Activated T-helper 1 cell treated with Interleukin-2 at 50 U/mL for 16 hours (primary cell): ENCODE data around the gene UBA1.

ENCODE experiments used
- DNase-seq: peaks from one replicate; pipeline ENCODE4 v3.0.0-alpha.2; 2020; ENCODE audit warnings: low read depth

UBA1 gene

GRCh38 chrX:47212381-47213293 is 19.0 kb downstream of the UBA1 start:
- no peak for DNase-seq

DNA sequence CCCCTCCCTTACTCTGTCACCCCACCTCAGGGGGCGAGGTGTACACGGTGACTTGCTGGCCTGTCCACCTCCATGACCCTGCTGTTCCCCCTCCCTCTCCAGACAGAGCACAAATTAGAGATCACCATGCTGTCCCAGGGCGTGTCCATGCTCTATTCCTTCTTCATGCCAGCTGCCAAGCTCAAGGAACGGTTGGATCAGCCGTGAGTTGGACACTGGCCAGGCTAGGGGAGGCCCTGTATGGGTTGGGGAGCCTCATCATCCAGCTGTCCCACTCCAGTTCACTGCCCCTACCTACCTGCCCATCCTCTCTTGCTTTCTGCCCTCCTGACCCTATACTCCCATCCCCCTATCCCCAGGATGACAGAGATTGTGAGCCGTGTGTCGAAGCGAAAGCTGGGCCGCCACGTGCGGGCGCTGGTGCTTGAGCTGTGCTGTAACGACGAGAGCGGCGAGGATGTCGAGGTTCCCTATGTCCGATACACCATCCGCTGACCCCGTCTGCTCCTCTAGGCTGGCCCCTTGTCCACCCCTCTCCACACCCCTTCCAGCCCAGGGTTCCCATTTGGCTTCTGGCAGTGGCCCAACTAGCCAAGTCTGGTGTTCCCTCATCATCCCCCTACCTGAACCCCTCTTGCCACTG is 20.9 kb downstream of the UBA1 start:
- DNase-seq = no peak

DNA sequence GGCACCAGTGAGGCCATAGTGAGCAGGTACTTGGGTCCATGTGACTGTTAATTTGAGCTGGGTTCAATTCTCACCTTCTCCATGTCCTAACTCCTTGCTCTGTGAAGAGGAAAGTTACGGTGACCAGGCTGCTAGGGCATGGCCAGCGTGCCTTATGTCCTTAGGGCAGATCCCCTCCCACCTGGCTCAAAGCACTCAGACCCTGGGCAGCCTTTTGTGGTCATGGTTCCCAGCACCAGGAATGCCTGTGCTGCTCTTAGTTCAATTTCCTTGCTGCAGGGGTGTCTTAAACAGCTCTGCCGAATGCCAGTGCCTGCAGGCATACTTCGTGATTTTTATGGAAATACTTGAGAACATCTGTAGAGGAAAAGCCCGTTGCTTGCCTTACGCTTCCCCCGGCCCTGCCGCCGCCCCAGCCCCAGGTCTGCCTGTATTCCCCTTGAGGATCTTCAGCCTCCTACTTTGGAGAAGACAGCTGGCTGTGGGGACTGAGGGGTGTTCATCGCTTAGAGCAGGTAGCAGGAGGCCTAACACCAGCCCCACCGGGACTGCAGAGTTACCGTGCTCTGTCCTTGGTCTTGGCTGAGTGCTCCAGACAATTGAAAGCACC is 21.8 kb downstream of the UBA1 start:
- no peak for DNase-seq

DNA sequence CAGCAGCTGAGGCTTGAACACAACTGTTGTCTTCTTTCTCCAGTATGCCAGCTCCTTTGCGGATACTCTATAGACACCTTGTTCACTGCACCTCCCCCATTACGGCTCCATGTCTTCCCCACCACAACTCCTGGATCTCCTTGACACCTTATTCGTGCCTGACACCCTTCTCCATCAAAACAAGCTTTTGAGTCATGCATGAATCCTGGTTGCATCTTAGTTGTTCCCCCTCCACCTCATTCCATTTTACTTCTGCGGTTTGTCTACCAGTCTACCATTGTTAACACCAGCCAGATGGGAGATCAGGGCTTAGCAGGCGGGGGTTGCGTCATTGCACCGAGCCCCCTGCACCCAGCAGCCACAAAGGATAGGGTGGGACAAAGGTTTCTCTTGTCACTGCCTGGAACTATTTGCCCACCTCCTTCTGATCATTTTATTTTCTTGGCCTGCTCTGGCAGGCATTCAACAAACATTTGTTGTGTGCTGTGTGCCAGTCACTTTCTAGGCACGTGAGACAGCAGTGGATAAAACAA is 22.8 kb downstream of the UBA1 start:
- DNase-seq = no peak

DNA sequence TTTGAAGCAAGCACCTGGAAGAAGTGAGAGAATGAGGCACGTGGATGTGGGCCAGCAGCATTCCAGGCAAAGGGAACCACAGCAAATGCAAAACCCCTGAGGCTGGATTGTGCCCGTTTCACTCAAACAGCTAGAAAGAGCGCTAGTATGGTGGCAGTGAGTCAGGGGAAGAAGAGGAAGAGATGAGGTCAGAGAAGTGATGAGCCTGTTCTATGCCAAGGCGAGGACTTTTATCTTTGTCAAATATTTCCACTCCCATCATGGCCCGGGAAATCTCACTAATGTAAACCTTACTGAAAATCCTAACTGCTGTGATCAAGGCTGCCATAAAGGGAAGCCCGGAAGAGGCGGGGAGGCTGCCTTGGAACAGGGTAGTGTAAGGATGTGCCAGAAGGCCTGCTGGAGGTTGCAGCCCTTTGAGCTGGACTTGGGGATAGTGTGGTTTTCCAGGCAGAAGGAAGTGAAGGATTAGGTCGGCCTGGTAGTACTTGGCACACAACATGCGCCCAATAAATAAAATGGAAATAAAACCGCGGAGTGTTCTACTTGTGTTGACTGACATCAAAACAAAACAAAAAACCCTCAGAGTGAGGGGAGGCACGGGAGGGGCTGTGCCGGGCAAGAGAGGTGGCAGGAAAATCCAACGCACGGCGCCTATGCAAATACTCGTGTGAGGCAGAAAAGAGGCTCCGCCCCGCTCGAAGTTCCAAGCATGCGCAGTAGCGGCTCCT is 23.7 kb downstream of the UBA1 start:
- no peak for DNase-seq

DNA sequence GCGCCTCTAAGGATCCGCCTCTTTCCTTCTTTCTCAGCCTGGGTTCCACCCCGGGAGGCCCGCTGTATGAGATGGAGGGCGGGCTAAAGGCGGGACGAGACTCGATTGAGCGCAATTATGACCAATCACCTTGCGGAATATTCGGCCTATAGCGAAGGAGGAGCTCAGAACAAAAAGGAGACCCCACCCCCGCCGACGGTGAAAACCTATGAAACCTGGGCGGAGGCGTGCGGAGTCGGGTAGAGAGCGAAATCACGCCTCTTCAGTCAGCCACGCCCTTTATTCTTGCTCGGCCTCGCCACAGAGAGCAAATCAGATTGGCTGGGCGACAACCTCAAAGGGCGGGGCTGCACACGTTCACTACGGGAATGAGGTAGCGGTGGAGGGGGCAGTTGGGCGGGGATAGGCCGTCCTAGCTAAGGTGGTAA is 24.2 kb downstream of the UBA1 start:
- DNase-seq = peak; percentile 94

DNA sequence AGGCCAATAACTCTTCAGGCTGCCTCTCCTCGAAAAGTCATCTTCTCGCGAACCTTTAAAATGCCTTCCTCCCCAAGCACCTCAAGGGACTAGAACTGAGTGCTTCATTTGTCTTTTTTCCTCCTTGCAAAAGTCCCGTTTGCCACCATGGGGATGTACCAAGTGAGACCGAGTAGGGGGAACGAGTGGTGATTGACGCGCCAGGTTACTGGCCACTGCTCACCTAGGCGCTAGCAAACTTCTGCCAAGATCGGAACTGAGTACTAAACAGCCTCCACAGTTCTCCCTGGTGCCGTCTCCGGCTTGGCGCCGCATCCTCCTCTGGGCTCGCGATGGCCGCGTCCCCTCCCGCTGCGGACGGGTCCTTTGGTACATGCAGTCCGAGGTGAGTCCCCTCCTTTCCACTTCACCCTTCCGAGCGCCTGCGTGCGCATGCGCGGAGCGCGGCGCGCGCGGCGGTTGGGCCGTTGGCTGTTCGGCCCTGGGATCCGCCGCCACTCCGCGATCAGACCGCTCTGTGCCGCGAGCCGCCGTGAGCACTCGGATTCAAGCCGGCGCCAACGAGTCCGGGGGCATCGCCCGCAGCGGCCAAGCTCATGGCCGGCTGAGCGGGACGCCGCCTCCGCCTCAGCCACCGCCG is 24.8 kb downstream of the UBA1 start, which contains the start of gene CDK16:
Gene CDK16 (plus strand): TSS at position 402 of the 640 bp plus-strand sequence. CDS start 4,877 bp downstream, outside the sequence.
- DNase-seq = peak; percentile 75

GRCh38 chrX:47218920-47219815 is 25.5 kb downstream of the UBA1 start:
- DNase-seq = peak; percentile 32

GRCh38 chrX:47221756-47222155 is 28.1 kb downstream of the UBA1 start:
- DNase-seq = no peak

- no peak for DNase-seq
Measured at GRCh38 chrX:47222751-47223350, 29.2 kb downstream of the UBA1 start.

- DNase-seq = no peak
Measured at GRCh38 chrX:47223476-47224250, 30.0 kb downstream of the UBA1 start.

DNA sequence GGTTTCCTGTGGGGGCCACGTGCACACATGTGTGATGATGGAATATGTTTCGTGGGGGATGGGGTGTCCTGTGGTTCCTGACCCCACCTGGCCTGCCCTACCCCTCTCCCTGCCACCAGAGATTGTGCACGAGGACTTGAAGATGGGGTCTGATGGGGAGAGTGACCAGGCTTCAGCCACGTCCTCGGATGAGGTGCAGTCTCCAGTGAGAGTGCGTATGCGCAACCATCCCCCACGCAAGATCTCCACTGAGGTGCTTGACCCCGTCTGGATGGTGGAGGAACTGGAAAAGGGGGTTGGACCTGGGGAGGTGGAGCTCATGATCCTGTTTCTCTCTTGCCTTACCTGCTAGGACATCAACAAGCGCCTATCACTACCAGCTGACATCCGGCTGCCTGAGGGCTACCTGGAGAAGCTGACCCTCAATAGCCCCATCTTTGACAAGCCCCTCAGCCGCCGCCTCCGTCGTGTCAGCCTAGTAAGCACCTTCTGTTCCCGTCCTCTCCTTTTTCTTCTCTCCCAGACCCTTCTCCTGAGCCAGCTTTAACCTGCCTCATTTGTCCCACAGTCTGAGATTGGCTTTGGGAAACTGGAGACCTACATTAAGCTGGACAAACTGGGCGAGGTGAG is 30.8 kb downstream of the UBA1 start:
- DNase-seq = no peak

- DNase-seq = no peak
Measured at GRCh38 chrX:47224896-47225290, 31.3 kb downstream of the UBA1 start.

- no peak for DNase-seq
Measured at GRCh38 chrX:47226071-47226470, 32.4 kb downstream of the UBA1 start.

DNA sequence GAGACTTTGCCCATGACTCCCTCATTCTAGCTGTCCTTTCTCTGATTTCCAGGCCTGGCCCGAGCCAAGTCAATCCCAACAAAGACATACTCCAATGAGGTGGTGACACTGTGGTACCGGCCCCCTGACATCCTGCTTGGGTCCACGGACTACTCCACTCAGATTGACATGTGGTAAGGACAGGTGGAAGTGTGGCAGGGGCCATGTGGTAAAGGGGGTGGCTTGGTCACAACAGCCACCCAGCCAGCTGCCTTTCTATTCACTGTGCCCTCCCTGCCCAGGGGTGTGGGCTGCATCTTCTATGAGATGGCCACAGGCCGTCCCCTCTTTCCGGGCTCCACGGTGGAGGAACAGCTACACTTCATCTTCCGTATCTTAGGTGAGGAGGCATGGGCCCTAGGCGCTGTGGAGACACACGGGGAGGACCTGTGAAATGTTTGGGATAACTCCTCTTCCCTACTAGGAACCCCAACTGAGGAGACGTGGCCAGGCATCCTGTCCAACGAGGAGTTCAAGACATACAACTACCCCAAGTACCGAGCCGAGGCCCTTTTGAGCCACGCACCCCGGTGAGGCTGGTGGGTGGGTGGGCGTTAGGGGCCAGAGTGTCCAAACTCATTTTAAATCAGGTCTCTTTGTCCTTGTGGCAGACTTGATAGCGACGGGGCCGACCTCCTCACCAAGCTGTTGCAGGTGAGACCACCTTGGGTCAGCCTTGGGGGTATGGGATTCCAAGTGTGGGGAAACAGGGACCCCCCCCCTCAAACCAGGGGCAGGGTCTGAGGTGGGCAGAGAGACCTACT is 33.1 kb downstream of the UBA1 start:
- no peak for DNase-seq

- no peak for DNase-seq
Measured at GRCh38 chrX:47227334-47227583, 33.6 kb downstream of the UBA1 start.

DNA sequence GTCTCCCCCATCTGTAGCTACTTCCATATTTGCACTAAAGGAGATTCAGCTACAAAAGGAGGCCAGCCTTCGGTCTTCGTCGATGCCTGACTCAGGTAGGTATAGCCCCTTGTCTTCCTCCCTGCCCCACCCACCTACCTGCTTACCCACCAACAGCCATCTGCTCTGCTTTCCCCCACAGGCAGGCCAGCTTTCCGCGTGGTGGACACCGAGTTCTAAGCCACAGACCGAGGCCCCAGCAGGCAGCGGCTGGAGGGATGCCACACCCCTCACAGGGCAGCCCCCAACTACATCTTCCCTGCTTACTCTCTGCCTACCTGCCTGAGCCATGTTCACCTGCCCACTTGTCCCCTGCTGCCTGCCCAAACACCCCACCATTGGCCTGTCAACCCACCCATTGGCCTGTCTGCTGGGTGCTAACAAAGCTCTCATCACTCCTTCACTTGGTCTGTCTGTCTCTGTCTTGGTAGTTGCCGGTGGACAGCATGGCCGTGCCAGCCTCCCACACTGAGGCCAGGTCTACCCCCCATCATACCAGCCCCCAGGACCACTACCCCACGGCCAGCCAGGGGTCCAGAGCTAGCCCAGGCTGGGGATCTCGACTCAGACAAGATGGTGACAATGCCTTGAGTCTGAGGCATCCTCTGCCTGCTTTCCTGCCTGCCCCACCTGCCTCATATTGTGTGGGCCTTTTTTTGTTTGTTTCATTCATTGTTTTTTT is 35.1 kb downstream of the UBA1 start:
- no peak for DNase-seq
